GM10248 (cell line): ENCODE data around the gene GPR156.
A peak's percentile ranks its signal among the peaks of the same experiment; 100 is the strongest.
"Not testable (repeated sequence)": the region's sequence is repeated elsewhere in the genome, so short reads cannot be mapped to it uniquely, and the experiment has no call there.

Source experiments
- CTCF ChIA-PET: fragments of 300-600 bp; sonication (Branson Sonifier 250); formaldehyde crosslinking; extraction: SDS; loops from one replicate; lab custom pipeline; 2021; ENCODE audit warnings: antibody characterized with exemption; lab: Yijun Ruan, JAX
- POLR2A ChIA-PET: fragments of 350-650 bp; sonication (Branson Sonifier 250); formaldehyde crosslinking; extraction: SDS; loops from one replicate; lab custom pipeline; 2020; ENCODE audit warnings: antibody characterized with exemption; lab: Yijun Ruan, JAX
- DNase-seq: peaks from one replicate; pipeline ENCODE4 v3.0.0; 2012; ENCODE audit errors: extremely low spot score
- CTCF ChIP-seq: IDR thresholded peaks from 2 replicates; pipeline ENCODE4 v1.5.1; 2012; ENCODE audit warnings: mild to moderate bottlenecking, low read depth; ENCODE audit errors: extremely low read depth, missing control alignments, control extremely low read depth

GPR156 gene

GRCh38 chr3:120298996-120299395 is 14.0 kb upstream of the GPR156 start:
- TF ChIP-seq CTCF = no peak
- CTCF ChIA-PET = interaction anchor here (0.6 to 1.3 kb wide), 2 partner anchors 11 to 18 kb away, joined by 3 to 4 read pairs; no protein-coding TSS in a partner anchor
- POLR2A ChIA-PET = no interaction called here
- DNase-seq = no peak

GRCh38 chr3:120291552-120291951 is 6.5 kb upstream of the GPR156 start:
- DNase-seq, POLR2A ChIA-PET: not testable (repeated sequence)
- CTCF ChIA-PET = interaction anchor here (2.0 to 2.1 kb wide), 2 partner anchors 23 to 126 kb away, joined by 5 read pairs; no protein-coding TSS in a partner anchor

GRCh38 chr3:120289636-120290035 is 4.6 kb upstream of the GPR156 start:
- DNase-seq = no peak
- no peak for TF ChIP-seq CTCF
- ChIA-PET CTCF (interaction anchor here (1.5 to 2.1 kb wide), 2 partner anchors 25 to 31 kb away, joined by 3 to 5 read pairs; no protein-coding TSS in a partner anchor), POLR2A (no interaction called here)

- ChIA-PET CTCF (interaction anchor here (1.0 to 1.5 kb wide), 3 partner anchors 14 to 131 kb away, joined by 3 to 5 read pairs (median 4); no protein-coding TSS in a partner anchor), POLR2A (no interaction called here)
- DNase-seq = no peak
- no peak for TF ChIP-seq CTCF
These were observed 1.4 kb upstream of the GPR156 start for GRCh38 chr3:120286465-120286864.

GRCh38 chr3:120285508-120285841 is 453 bp upstream of the GPR156 start:
- TF ChIP-seq CTCF = no peak
- ChIA-PET CTCF (interaction anchor here (1.1 kb wide), 1 partner anchor 42 kb away, joined by 3 read pairs; no protein-coding TSS in a partner anchor), POLR2A (no interaction called here)
- DNase-seq = no peak

- POLR2A ChIA-PET = no interaction called here
- DNase-seq = no peak
- CTCF ChIA-PET = interaction anchor here (2.0 kb wide), 1 partner anchor 10 kb away, joined by 4 read pairs; no protein-coding TSS in a partner anchor
- no peak for TF ChIP-seq CTCF
These were observed 3.8 kb downstream of the GPR156 start for GRCh38 chr3:120281261-120281660.

GRCh38 chr3:120280566-120280965 is 4.5 kb downstream of the GPR156 start:
- peak; percentile 31 for DNase-seq
- ChIA-PET POLR2A (interaction anchor here (0.6 kb wide), 1 partner anchor 162 kb away, joined by 4 read pairs; no protein-coding TSS in a partner anchor), CTCF (interaction anchor here (1.8 to 2.0 kb wide), 2 partner anchors 9 to 137 kb away, joined by 4 read pairs; no protein-coding TSS in a partner anchor)
- no peak for TF ChIP-seq CTCF
